Naive thymus-derived CD8-positive, alpha-beta T cell (primary cell): Measurements from ENCODE around the gene PRKAG3. TPM values are rescaled to one million over a fixed set of nuclear protein-coding genes. Genes with fewer than 3 reads are reported as not detected.

Experiments
- ATAC-seq, 2 donors: fragments of 150-1000 bp; cut with Tn5 transposase in 1 of 2; sonication (Bioruptor Pico), chemical (Tn5 transposase) in 1 of 2; 1 replicate in 1 of 2; 2 replicates in 1 of 2; pipeline ENCODE4 v1.10.0; 2021; ENCODE audit warnings: mild to moderate bottlenecking in 2 of 2, moderate library complexity in 2 of 2
- POLR2A ChIA-PET: fragments of 350-600 bp; sonication (Branson Sonifier 250); formaldehyde crosslinking; loops from one replicate; lab custom pipeline; 2021; ENCODE audit warnings: antibody characterized with exemption; lab: Charles Lee
- DNase-seq, 10 donors: peaks; one replicate each; pipeline versions ENCODE4 v3.0.0 to v3.0.0-alpha.2; 2020 to 2022
- H3K27ac Mint-ChIP-seq, 10 donors: one replicate each; pipeline ENCODE4 v1.8.0; 2020 to 2022; ENCODE audit warnings: mild to moderate bottlenecking in 10 of 10, mixed read lengths in 10 of 10, moderate library complexity in 4 of 10, inconsistent platforms in 1 of 10
- H3K27me3 Mint-ChIP-seq, 5 donors: one replicate each; pipeline ENCODE4 v1.8.0; 2021 to 2022; ENCODE audit warnings: mixed read lengths in 5 of 5
- H3K36me3 Mint-ChIP-seq, 3 donors: one replicate each; pipeline ENCODE4 v1.8.0; 2020 to 2022; ENCODE audit warnings: mixed read lengths in 3 of 3, mild to moderate bottlenecking in 2 of 3, inconsistent platforms in 1 of 3
- H3K4me1 Mint-ChIP-seq, 4 donors: one replicate each; pipeline ENCODE4 v1.8.0; 2021 to 2022; ENCODE audit warnings: mixed read lengths in 4 of 4
- H3K4me3 Mint-ChIP-seq, 10 donors: one replicate each; pipeline ENCODE4 v1.8.0; 2020 to 2022; ENCODE audit warnings: mild to moderate bottlenecking in 10 of 10, mixed read lengths in 10 of 10, moderate library complexity in 6 of 10, inconsistent platforms in 1 of 10
- H3K9me3 Mint-ChIP-seq, 9 donors: one replicate each; pipeline ENCODE4 v1.8.0; 2020 to 2022; ENCODE audit warnings: mixed read lengths in 9 of 9, mild to moderate bottlenecking in 3 of 9, inconsistent platforms in 1 of 9, moderate library complexity in 1 of 9
- polyA plus RNA-seq, 3 donors: library from polyadenylated mRNA; unstranded; fragments of 300-500 nt; fragmentation: Illumina TruSeq; gene quantifications; one replicate each; pipeline ENCODE4 v1.2.3, GENCODE V29; 2021
- total RNA-seq, 8 experiments: library from RNA in 2 of 8; stranded (reverse) in 2 of 8; gene quantifications; one replicate each; pipeline ENCODE4 v1.2.3 and lab custom pipeline; 2021 to 2026

The PRKAG3 gene
- total and polyA plus RNA-seq, 5 experiments from 2014 or later = not detected

- Mint-ChIP-seq H3K27ac (no peak overlapping the region), H3K9me3 (peaks cover 0 to 2% (median 0%) of the 10 kb centered on the region in 9 donors), H3K4me3 (peak overlapping the region in 9 of 10 donors; percentile 40 to 84 (median 69)), H3K27me3 (peaks cover 17 to 44% (median 25%) of the 10 kb centered on the region in 5 donors), H3K4me1 (peaks cover 16 to 39% (median 36%) of the 10 kb centered on the region in 4 donors), H3K36me3 (peaks cover 0 to 3% (median 0%) of the 10 kb centered on the region in 3 donors)
- DNase-seq (no peak), ATAC-seq (peak; percentile 44 to 46)
- POLR2A ChIA-PET = interaction anchor here (13.6 kb wide), 1 partner anchor 22 kb away, joined by 331 read pairs; no protein-coding TSS in a partner anchor
Measured at GRCh38 chr2:218873359-218874194, 42.0 kb upstream of the PRKAG3 start.

- peaks cover 0 to 2% (median 0%) of the 10 kb centered on the region in 9 donors for H3K9me3 Mint-ChIP-seq
- H3K4me3 Mint-ChIP-seq = peak overlapping the region; percentile 40 to 85 (median 74)
- H3K36me3 Mint-ChIP-seq = peaks cover 0 to 3% (median 0%) of the 10 kb centered on the region in 3 donors
- ATAC-seq (no peak), DNase-seq (no peak)
- H3K27ac Mint-ChIP-seq = peak overlapping the region in 1 of 10 donors; percentile 40
- POLR2A ChIA-PET = interaction anchor here (13.6 kb wide), 1 partner anchor 23 kb away, joined by 331 read pairs; no protein-coding TSS in a partner anchor
- peaks cover 16 to 37% (median 35%) of the 10 kb centered on the region in 4 donors for H3K4me1 Mint-ChIP-seq
- peaks cover 17 to 44% (median 25%) of the 10 kb centered on the region in 5 donors for H3K27me3 Mint-ChIP-seq
Measured at GRCh38 chr2:218872645-218873358, 41.2 kb upstream of the PRKAG3 start.

GRCh38 chr2:218871345-218872302, 40.0 kb upstream of the PRKAG3 start:
- peak; percentile 57 to 68 for ATAC-seq
- POLR2A ChIA-PET = interaction anchor here (0.6 to 13.6 kb wide), 4 partner anchors 10 to 53 kb away, joined by 3 to 331 read pairs (median 3); no protein-coding TSS in a partner anchor

GRCh38 chr2:218870984-218871344, 39.4 kb upstream of the PRKAG3 start:
- Mint-ChIP-seq H3K27ac (peak overlapping the region in 1 of 10 donors; percentile 41), H3K27me3 (peaks cover 14 to 53% (median 24%) of the 10 kb centered on the region in 5 donors), H3K4me1 (peaks cover 12 to 29% (median 26%) of the 10 kb centered on the region in 4 donors), H3K36me3 (peaks cover 0 to 3% (median 0%) of the 10 kb centered on the region in 3 donors), H3K9me3 (peaks cover 0 to 2% (median 0%) of the 10 kb centered on the region in 9 donors), H3K4me3 (peak overlapping the region; percentile 58 to 81 (median 71))
- no peak for DNase-seq
- peak in 1 of 2 donors; percentile 9 for ATAC-seq
- POLR2A ChIA-PET = interaction anchor here (0.6 to 1.5 kb wide), 5 partner anchors 9 to 53 kb away, joined by 3 to 6 read pairs (median 3); no protein-coding TSS in a partner anchor

More at GRCh38 chr2:218871345-218872302, 40.0 kb upstream of the PRKAG3 start:
- peaks cover 13 to 32% (median 28%) of the 10 kb centered on the region in 4 donors for H3K4me1 Mint-ChIP-seq
- peaks cover 17 to 54% (median 25%) of the 10 kb centered on the region in 5 donors for H3K27me3 Mint-ChIP-seq
- H3K36me3 Mint-ChIP-seq = peaks cover 0 to 3% (median 0%) of the 10 kb centered on the region in 3 donors
- peaks cover 0 to 2% (median 0%) of the 10 kb centered on the region in 9 donors for H3K9me3 Mint-ChIP-seq
- H3K4me3 Mint-ChIP-seq = peak overlapping the region; percentile 68 to 91 (median 84)
- peak in 2 of 10 donors; percentile 32 to 73 for DNase-seq
- H3K27ac Mint-ChIP-seq = peak overlapping the region in 4 of 10 donors; percentile 11 to 80 (median 43)

- Mint-ChIP-seq H3K4me1 (peaks cover 12 to 27% (median 24%) of the 10 kb centered on the region in 4 donors), H3K27me3 (peaks cover 8 to 55% (median 23%) of the 10 kb centered on the region in 5 donors), H3K4me3 (no peak overlapping the region), H3K36me3 (peaks cover 0 to 3% (median 0%) of the 10 kb centered on the region in 3 donors), H3K9me3 (peaks cover 0 to 2% (median 0%) of the 10 kb centered on the region in 9 donors), H3K27ac (no peak overlapping the region)
- ATAC-seq (no peak), DNase-seq (no peak)
- POLR2A ChIA-PET = interaction anchor here (2.0 kb wide), 1 partner anchor 27 kb away, joined by 4 read pairs; no protein-coding TSS in a partner anchor
Measured at GRCh38 chr2:218869064-218869463, 37.5 kb upstream of the PRKAG3 start.

GRCh38 chr2:218867900-218868299, 36.3 kb upstream of the PRKAG3 start:
- ATAC-seq = no peak
- Mint-ChIP-seq H3K27ac (no peak overlapping the region), H3K4me3 (no peak overlapping the region), H3K27me3 (peaks cover 13 to 56% (median 30%) of the 10 kb centered on the region in 5 donors), H3K36me3 (peaks cover 0 to under 1% (median 0%) of the 10 kb centered on the region in 3 donors), H3K4me1 (peaks cover 8 to 22% (median 19%) of the 10 kb centered on the region in 4 donors), H3K9me3 (peaks cover 0 to 2% (median 0%) of the 10 kb centered on the region in 9 donors)
- no peak for DNase-seq
- POLR2A ChIA-PET = interaction anchor here (0.6 kb wide), 1 partner anchor 9 kb away, joined by 3 read pairs; no protein-coding TSS in a partner anchor

GRCh38 chr2:218865999-218866398, 34.4 kb upstream of the PRKAG3 start:
- Mint-ChIP-seq H3K27ac (no peak overlapping the region), H3K27me3 (peaks cover 18 to 55% (median 31%) of the 10 kb centered on the region in 5 donors), H3K4me1 (peaks cover 1 to 16% (median 12%) of the 10 kb centered on the region in 4 donors), H3K36me3 (no peaks in the 10 kb centered on the region), H3K4me3 (no peak overlapping the region), H3K9me3 (no peaks in the 10 kb centered on the region)
- POLR2A ChIA-PET = no interaction called here
- DNase-seq (no peak), ATAC-seq (no peak)

- Mint-ChIP-seq H3K4me1 (peaks cover 3 to 16% (median 15%) of the 10 kb centered on the region in 4 donors), H3K27ac (no peak overlapping the region), H3K4me3 (no peak overlapping the region), H3K36me3 (no peaks in the 10 kb centered on the region), H3K27me3 (peaks cover 18 to 61% (median 32%) of the 10 kb centered on the region in 5 donors), H3K9me3 (no peaks in the 10 kb centered on the region)
- ATAC-seq (no peak), DNase-seq (peak in 1 of 10 donors; percentile 14)
- POLR2A ChIA-PET = no interaction called here
Measured at GRCh38 chr2:218865396-218865795, 33.8 kb upstream of the PRKAG3 start.

GRCh38 chr2:218863021-218863520, 31.5 kb upstream of the PRKAG3 start:
- ATAC-seq (no peak), DNase-seq (peak in 1 of 10 donors; percentile 22)
- H3K36me3 Mint-ChIP-seq = no peaks in the 10 kb centered on the region
- H3K27ac Mint-ChIP-seq = peak overlapping the region in 1 of 10 donors; percentile 71
- H3K9me3 Mint-ChIP-seq = no peaks in the 10 kb centered on the region
- no peak overlapping the region for H3K4me3 Mint-ChIP-seq
- H3K4me1 Mint-ChIP-seq = peaks cover 13 to 29% (median 25%) of the 10 kb centered on the region in 4 donors
- peaks cover 29 to 81% (median 45%) of the 10 kb centered on the region in 5 donors for H3K27me3 Mint-ChIP-seq
- POLR2A ChIA-PET = no interaction called here

- peak overlapping the region in 1 of 10 donors; percentile 34 for H3K27ac Mint-ChIP-seq
- peaks cover 31 to 83% (median 57%) of the 10 kb centered on the region in 5 donors for H3K27me3 Mint-ChIP-seq
- DNase-seq (peak in 1 of 10 donors; percentile 30), ATAC-seq (no peak)
- POLR2A ChIA-PET = interaction anchor here (1.6 kb wide), 1 partner anchor 36 kb away, joined by 3 read pairs; no protein-coding TSS in a partner anchor
- H3K4me3 Mint-ChIP-seq = peak overlapping the region in 3 of 10 donors; percentile 18 to 31 (median 25)
- peaks cover 15 to 34% (median 27%) of the 10 kb centered on the region in 4 donors for H3K4me1 Mint-ChIP-seq
- peaks cover 0 to 2% (median 0%) of the 10 kb centered on the region in 3 donors for H3K36me3 Mint-ChIP-seq
- no peaks in the 10 kb centered on the region for H3K9me3 Mint-ChIP-seq
Measured at GRCh38 chr2:218861645-218862318, 30.2 kb upstream of the PRKAG3 start.
